ENCODE measurements around the gene HRCT1.

HRCT1 gene

GRCh38 chr9:35898337-35898736, 7.7 kb upstream of the HRCT1 start:
- no peak for TF ChIP-seq FOXA1 (IDR thresholded peaks at IDR 0.05)
- no peak for TF ChIP-seq FOXK2 (IDR thresholded peaks at IDR 0.05)
- no peak for TF ChIP-seq ZNF384 (IDR thresholded peaks at IDR 0.05)
- no peak for TF ChIP-seq SP1 (IDR thresholded peaks at IDR 0.05)
- TF ChIP-seq PKNOX1 (IDR thresholded peaks at IDR 0.05) = no peak
- no peak for TF ChIP-seq CTBP1 (IDR thresholded peaks at IDR 0.05; ENCODE audit: borderline replicate concordance)
- no peak for TF ChIP-seq LEF1 (IDR thresholded peaks at IDR 0.05; ENCODE audit: borderline replicate concordance)
- TF ChIP-seq TARDBP (IDR thresholded peaks at IDR 0.05) = no peak
- no peak for TF ChIP-seq L3MBTL2 (conservative IDR thresholded peaks at IDR 0.05)
- TF ChIP-seq NFRKB (IDR thresholded peaks at IDR 0.05) = no peak
- no peak for TF ChIP-seq HDGF (IDR thresholded peaks at IDR 0.05; ENCODE audit: borderline replicate concordance)
- no peak for TF ChIP-seq BHLHE40 (IDR thresholded peaks at IDR 0.05; ENCODE audit: borderline replicate concordance)
- TF ChIP-seq FOXM1 (IDR thresholded peaks at IDR 0.05; ENCODE audit: borderline replicate concordance) = no peak
- no peak for TF ChIP-seq ARNT (IDR thresholded peaks at IDR 0.05)
- no peak for TF ChIP-seq SUZ12 (IDR thresholded peaks at IDR 0.05)
- ChIA-PET CTCF (no interaction called here), POLR2A (no interaction called here)
- no peak for DNase-seq (ENCODE audit: extremely low spot score)

GRCh38 chr9:35899021-35899420, 7.0 kb upstream of the HRCT1 start:
- CTCF ChIA-PET = no interaction called here
- POLR2A ChIA-PET = no interaction called here
- no peak for TF ChIP-seq LEF1 (IDR thresholded peaks at IDR 0.05; ENCODE audit: borderline replicate concordance)
- TF ChIP-seq HDGF (IDR thresholded peaks at IDR 0.05; ENCODE audit: borderline replicate concordance) = no peak
- no peak for TF ChIP-seq ZNF384 (IDR thresholded peaks at IDR 0.05)
- TF ChIP-seq TARDBP (IDR thresholded peaks at IDR 0.05) = no peak
- TF ChIP-seq PKNOX1 (IDR thresholded peaks at IDR 0.05) = no peak
- no peak for TF ChIP-seq SP1 (IDR thresholded peaks at IDR 0.05)
- TF ChIP-seq ARNT (IDR thresholded peaks at IDR 0.05) = no peak
- TF ChIP-seq FOXK2 (IDR thresholded peaks at IDR 0.05) = no peak
- no peak for TF ChIP-seq FOXM1 (IDR thresholded peaks at IDR 0.05; ENCODE audit: borderline replicate concordance)
- no peak for TF ChIP-seq L3MBTL2 (conservative IDR thresholded peaks at IDR 0.05)
- TF ChIP-seq ELF4 (IDR thresholded peaks at IDR 0.05) = no peak
- TF ChIP-seq BHLHE40 (IDR thresholded peaks at IDR 0.05; ENCODE audit: borderline replicate concordance) = no peak
- no peak for DNase-seq (ENCODE audit: extremely low spot score)

- CTCF ChIA-PET = interaction anchor here (0.7 to 2.3 kb wide), 5 partner anchors 42 to 120 kb away, joined by 3 to 11 read pairs (median 3); partner anchors contain the start of gene HINT2
- POLR2A ChIA-PET = interaction anchor here (0.8 kb wide), 1 partner anchor 42 kb away, joined by 3 read pairs; no protein-coding TSS in a partner anchor
Observed at GRCh38 chr9:35903049-35903448, 3.0 kb upstream of the HRCT1 start.

GRCh38 chr9:35904338-35904737, 1.7 kb upstream of the HRCT1 start:
- DNase-seq (ENCODE audit: extremely low spot score) = no peak
- CTCF ChIA-PET = interaction anchor here (1.1 to 2.3 kb wide), 2 partner anchors 22 to 41 kb away, joined by 4 to 11 read pairs; no protein-coding TSS in a partner anchor
- POLR2A ChIA-PET = no interaction called here
- no peak for TF ChIP-seq BHLHE40 (IDR thresholded peaks at IDR 0.05; ENCODE audit: borderline replicate concordance)
- no peak for TF ChIP-seq CTBP1 (IDR thresholded peaks at IDR 0.05; ENCODE audit: borderline replicate concordance)

More at GRCh38 chr9:35903049-35903448, 3.0 kb upstream of the HRCT1 start:
- peak; percentile 62 for DNase-seq (ENCODE audit: extremely low spot score)
- TF ChIP-seq ELF4 (IDR thresholded peaks at IDR 0.05) (no peak), PKNOX1 (IDR thresholded peaks at IDR 0.05) (peak; percentile 78)

- ChIA-PET POLR2A (no interaction called here), CTCF (interaction anchor here (0.8 to 1.1 kb wide), 2 partner anchors 16 to 23 kb away, joined by 4 read pairs; no protein-coding TSS in a partner anchor)
- TF ChIP-seq SP1 (IDR thresholded peaks at IDR 0.05) (no peak), ZNF384 (IDR thresholded peaks at IDR 0.05) (no peak), CTBP1 (IDR thresholded peaks at IDR 0.05; ENCODE audit: borderline replicate concordance) (no peak), FOXK2 (IDR thresholded peaks at IDR 0.05) (no peak), L3MBTL2 (conservative IDR thresholded peaks at IDR 0.05) (no peak), ELF4 (IDR thresholded peaks at IDR 0.05) (no peak), FOXA1 (IDR thresholded peaks at IDR 0.05) (no peak), ARNT (IDR thresholded peaks at IDR 0.05) (no peak), NFRKB (IDR thresholded peaks at IDR 0.05) (no peak)
- no peak for DNase-seq (ENCODE audit: extremely low spot score)
Observed at GRCh38 chr9:35905051-35905781, 786 bp upstream of the HRCT1 start.

- POLR2A ChIA-PET = no interaction called here
- TF ChIP-seq FOXM1 (IDR thresholded peaks at IDR 0.05; ENCODE audit: borderline replicate concordance) (no peak), L3MBTL2 (conservative IDR thresholded peaks at IDR 0.05) (no peak), FOXK2 (IDR thresholded peaks at IDR 0.05) (no peak), SP1 (IDR thresholded peaks at IDR 0.05) (no peak), BHLHE40 (IDR thresholded peaks at IDR 0.05; ENCODE audit: borderline replicate concordance) (no peak), SUZ12 (IDR thresholded peaks at IDR 0.05) (no peak), PKNOX1 (IDR thresholded peaks at IDR 0.05) (no peak), ARNT (IDR thresholded peaks at IDR 0.05) (no peak), HDGF (IDR thresholded peaks at IDR 0.05; ENCODE audit: borderline replicate concordance) (no peak), ZNF384 (IDR thresholded peaks at IDR 0.05) (no peak), FOXA1 (IDR thresholded peaks at IDR 0.05) (no peak), ELF4 (IDR thresholded peaks at IDR 0.05) (no peak), LEF1 (IDR thresholded peaks at IDR 0.05; ENCODE audit: borderline replicate concordance) (no peak), NFRKB (IDR thresholded peaks at IDR 0.05) (no peak), TARDBP (IDR thresholded peaks at IDR 0.05) (no peak), CTBP1 (IDR thresholded peaks at IDR 0.05; ENCODE audit: borderline replicate concordance) (no peak)
- no peak for DNase-seq (ENCODE audit: extremely low spot score)
- CTCF ChIA-PET = no interaction called here
Observed at GRCh38 chr9:35906923-35907699, 1.1 kb downstream of the HRCT1 start.

Data from HEK293T (cell line).